Measurements from ENCODE around the gene IL22RA1.

IL22RA1 gene

GRCh38 chr1:24111996-24112779, 30.8 kb downstream of the IL22RA1 start, which contains the start of gene MYOM3:
MYOM3 (minus strand) TSS chr1:24112135; CDS start chr1:24108636, 3,499 bp downstream.
- peak; percentile 23 for DNase-seq (ENCODE audit: low read depth)

- no peak for DNase-seq (ENCODE audit: low read depth)
Measured at GRCh38 chr1:24111262-24111995, 31.5 kb downstream of the IL22RA1 start.

GRCh38 chr1:24110642-24111261, 32.2 kb downstream of the IL22RA1 start:
- DNase-seq (ENCODE audit: low read depth): no peak

GRCh38 chr1:24109686-24110475, 33.1 kb downstream of the IL22RA1 start:
- no peak for DNase-seq (ENCODE audit: low read depth)

GRCh38 chr1:24109166-24109483, 33.8 kb downstream of the IL22RA1 start:
- no peak for DNase-seq (ENCODE audit: low read depth)

GRCh38 chr1:24108334-24109165, 34.4 kb downstream of the IL22RA1 start:
- no peak for DNase-seq (ENCODE audit: low read depth)

- DNase-seq (ENCODE audit: low read depth): no peak
Measured at GRCh38 chr1:24107462-24108138, 35.3 kb downstream of the IL22RA1 start.

- no peak for DNase-seq (ENCODE audit: low read depth)
Measured at GRCh38 chr1:24105368-24106160, 37.4 kb downstream of the IL22RA1 start.

GRCh38 chr1:24104854-24105253, 38.1 kb downstream of the IL22RA1 start:
- no peak for DNase-seq (ENCODE audit: low read depth)

- no peak for DNase-seq (ENCODE audit: low read depth)
Measured at GRCh38 chr1:24103879-24104278, 39.1 kb downstream of the IL22RA1 start.

- DNase-seq (ENCODE audit: low read depth): no peak
Measured at GRCh38 chr1:24103408-24103807, 39.5 kb downstream of the IL22RA1 start.

- no peak for DNase-seq (ENCODE audit: low read depth)
Measured at GRCh38 chr1:24102961-24103360, 40.0 kb downstream of the IL22RA1 start.

- no peak for DNase-seq (ENCODE audit: low read depth)
Measured at GRCh38 chr1:24101796-24102586, 40.9 kb downstream of the IL22RA1 start.

GRCh38 chr1:24100945-24101737, 41.8 kb downstream of the IL22RA1 start:
- DNase-seq (ENCODE audit: low read depth): no peak

- no peak for DNase-seq (ENCODE audit: low read depth)
Measured at GRCh38 chr1:24098943-24099638, 43.8 kb downstream of the IL22RA1 start.

- no peak for DNase-seq (ENCODE audit: low read depth)
Measured at GRCh38 chr1:24098102-24098501, 44.8 kb downstream of the IL22RA1 start.

GRCh38 chr1:24097663-24098062, 45.3 kb downstream of the IL22RA1 start:
- DNase-seq (ENCODE audit: low read depth): no peak

- DNase-seq (ENCODE audit: low read depth): no peak
Measured at GRCh38 chr1:24096739-24097103, 46.2 kb downstream of the IL22RA1 start.
